ENCODE data around the gene FOSL2. TPM values are rescaled to one million over a fixed set of nuclear protein-coding genes. Genes with fewer than 3 reads are reported as not detected.
A peak's percentile ranks its signal among the peaks of the same experiment; 100 is the strongest.

FOSL2 gene
- total RNA-seq, 2 experiments from 2014 or later, result 37.3 to 40.9 TPM

DNA sequence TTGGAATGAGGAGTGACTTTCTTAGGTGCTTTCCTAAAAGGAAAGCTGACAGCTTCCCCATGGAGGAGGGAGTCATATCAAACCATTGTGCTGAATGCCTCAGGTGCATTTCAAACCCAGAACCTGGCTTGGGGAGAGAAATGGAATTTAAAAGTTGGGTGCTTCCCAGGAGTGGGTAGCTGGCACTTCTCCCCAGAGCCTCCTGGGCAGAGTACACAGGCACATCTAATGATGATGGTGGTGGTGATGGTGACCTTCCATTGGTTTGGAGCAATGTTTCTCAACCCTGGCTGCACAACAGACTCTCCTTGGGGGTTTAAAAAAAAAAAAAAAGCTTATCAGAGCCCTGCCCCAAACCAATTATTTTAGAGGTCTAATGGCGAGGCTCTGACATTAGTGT, 8.3 kb downstream of the FOSL2 start:
- Mint-ChIP-seq H3K4me3 (no peak overlapping the region), H3K9me3 (ENCODE audit: insufficient read depth) (no peaks in the 10 kb centered on the region), H3K27ac (no peak overlapping the region), H3K27me3 (ENCODE audit: low read depth) (no peaks in the 10 kb centered on the region), H3K36me3 (ENCODE audit: low read depth) (peaks cover 56% of the 10 kb centered on the region), H3K4me1 (ENCODE audit: low read depth) (peaks cover 64% of the 10 kb centered on the region)
- ChIA-PET CTCF (interaction anchor here (0.6 to 1.6 kb wide), 5 partner anchors 13 to 1578 kb away, joined by 3 to 4 read pairs (median 3); no protein-coding TSS in a partner anchor), POLR2A (interaction anchor here (0.5 to 1.5 kb wide), 4 partner anchors 8 to 36 kb away, joined by 3 to 4 read pairs (median 4); no protein-coding TSS in a partner anchor)
- DNase-seq (no peak), ATAC-seq (no peak)

- no peak overlapping the region for H3K27ac Mint-ChIP-seq
- H3K4me3 Mint-ChIP-seq, result no peak overlapping the region
- POLR2A ChIA-PET, result interaction anchor here (0.6 to 1.5 kb wide), 5 partner anchors 8 to 347 kb away, joined by 3 to 4 read pairs (median 3); no protein-coding TSS in a partner anchor
- DNase-seq (no peak), ATAC-seq (no peak)
- H3K4me1 Mint-ChIP-seq (ENCODE audit: low read depth), result peaks cover 69% of the 10 kb centered on the region
- H3K9me3 Mint-ChIP-seq (ENCODE audit: insufficient read depth), result no peaks in the 10 kb centered on the region
- H3K27me3 Mint-ChIP-seq (ENCODE audit: low read depth), result no peaks in the 10 kb centered on the region
- CTCF ChIA-PET, result interaction anchor here (0.6 to 1.6 kb wide), 7 partner anchors 9 to 1579 kb away, joined by 3 to 4 read pairs (median 3); no protein-coding TSS in a partner anchor
- H3K36me3 Mint-ChIP-seq (ENCODE audit: low read depth), result peaks cover 61% of the 10 kb centered on the region
Observed at GRCh38 chr2:28401411-28401810, 8.8 kb downstream of the FOSL2 start.

- CTCF ChIA-PET, result interaction anchor here (1.3 to 1.6 kb wide), 7 partner anchors 8 to 718 kb away, joined by 3 to 5 read pairs (median 4); no protein-coding TSS in a partner anchor
- H3K4me1 Mint-ChIP-seq (ENCODE audit: low read depth), result peaks cover 75% of the 10 kb centered on the region
- ATAC-seq, result no peak
- POLR2A ChIA-PET, result interaction anchor here (0.6 to 1.5 kb wide), 4 partner anchors 8 to 348 kb away, joined by 3 to 4 read pairs (median 3); no protein-coding TSS in a partner anchor
- no peak overlapping the region for H3K4me3 Mint-ChIP-seq
- DNase-seq, result no peak
- no peaks in the 10 kb centered on the region for H3K9me3 Mint-ChIP-seq (ENCODE audit: insufficient read depth)
- H3K27ac Mint-ChIP-seq, result no peak overlapping the region
- H3K27me3 Mint-ChIP-seq (ENCODE audit: low read depth), result no peaks in the 10 kb centered on the region
- peaks cover 67% of the 10 kb centered on the region for H3K36me3 Mint-ChIP-seq (ENCODE audit: low read depth)
Observed at GRCh38 chr2:28401948-28402550, 9.4 kb downstream of the FOSL2 start.

DNA sequence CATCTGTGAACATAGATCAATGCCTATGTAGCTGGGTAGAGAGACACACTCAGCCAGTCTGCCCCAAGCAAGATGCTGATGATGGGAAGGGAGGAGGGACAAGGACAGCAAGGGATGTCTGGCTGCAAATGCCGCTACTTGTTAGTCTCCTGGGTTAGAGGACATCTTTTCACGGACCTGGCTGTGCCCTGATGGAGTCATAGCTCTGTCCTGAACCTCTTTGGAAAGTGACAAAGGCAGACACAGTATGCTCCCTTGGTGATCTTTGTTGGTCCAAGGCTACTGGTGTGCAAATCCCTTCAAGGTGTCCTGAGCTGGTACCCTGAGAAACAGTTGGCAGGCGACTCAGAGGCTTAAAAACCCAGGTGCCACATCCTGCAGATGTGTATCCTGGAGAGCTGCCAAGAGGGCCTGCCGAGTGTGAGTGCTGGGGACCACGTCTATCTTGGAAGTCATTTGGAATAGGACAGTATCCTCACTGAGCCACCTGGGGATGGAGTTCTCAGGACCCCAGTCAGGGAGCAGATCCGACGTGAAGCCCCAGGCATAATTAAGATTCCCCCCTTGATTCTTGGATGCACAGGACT, 10.8 kb downstream of the FOSL2 start:
- CTCF ChIA-PET, result interaction anchor here (1.3 to 1.6 kb wide), 4 partner anchors 9 to 680 kb away, joined by 3 to 5 read pairs (median 4); no protein-coding TSS in a partner anchor
- ATAC-seq, result no peak
- POLR2A ChIA-PET, result interaction anchor here (0.6 to 1.5 kb wide), 2 partner anchors 11 to 46 kb away, joined by 4 to 11 read pairs; partner anchors contain the start of gene FOSL2

GRCh38 chr2:28404086-28404485, 11.4 kb downstream of the FOSL2 start:
- H3K4me3 Mint-ChIP-seq, result no peak overlapping the region
- DNase-seq (no peak), ATAC-seq (no peak)
- H3K4me1 Mint-ChIP-seq (ENCODE audit: low read depth), result peaks cover 83% of the 10 kb centered on the region
- no peaks in the 10 kb centered on the region for H3K27me3 Mint-ChIP-seq (ENCODE audit: low read depth)
- H3K9me3 Mint-ChIP-seq (ENCODE audit: insufficient read depth), result no peaks in the 10 kb centered on the region
- ChIA-PET CTCF (interaction anchor here (0.6 kb wide), 1 partner anchor 602 kb away, joined by 3 read pairs; no protein-coding TSS in a partner anchor), POLR2A (interaction anchor here (0.6 to 1.5 kb wide), 3 partner anchors 11 to 45 kb away, joined by 3 to 11 read pairs (median 4); partner anchors contain the start of gene FOSL2)
- H3K36me3 Mint-ChIP-seq (ENCODE audit: low read depth), result peaks cover 74% of the 10 kb centered on the region
- H3K27ac Mint-ChIP-seq, result peak overlapping the region; percentile 52

More for the DNA sequence above, 10.8 kb downstream of the FOSL2 start:
- Mint-ChIP-seq H3K27me3 (ENCODE audit: low read depth) (no peaks in the 10 kb centered on the region), H3K9me3 (ENCODE audit: insufficient read depth) (no peaks in the 10 kb centered on the region), H3K4me1 (ENCODE audit: low read depth) (peaks cover 77% of the 10 kb centered on the region), H3K27ac (no peak overlapping the region), H3K4me3 (no peak overlapping the region), H3K36me3 (ENCODE audit: low read depth) (peaks cover 71% of the 10 kb centered on the region)
- no peak for DNase-seq

- CTCF ChIA-PET, result interaction anchor here (1.8 to 2.2 kb wide), 3 partner anchors 10 to 30 kb away, joined by 3 to 11 read pairs (median 7); no protein-coding TSS in a partner anchor
- no peaks in the 10 kb centered on the region for H3K27me3 Mint-ChIP-seq (ENCODE audit: low read depth)
- peaks cover 77% of the 10 kb centered on the region for H3K36me3 Mint-ChIP-seq (ENCODE audit: low read depth)
- POLR2A ChIA-PET, result interaction anchor here (0.6 to 1.1 kb wide), 2 partner anchors 13 to 470 kb away, joined by 3 read pairs; partner anchors contain the start of gene FOSL2
- H3K4me3 Mint-ChIP-seq, result no peak overlapping the region
- no peak overlapping the region for H3K27ac Mint-ChIP-seq
- no peaks in the 10 kb centered on the region for H3K9me3 Mint-ChIP-seq (ENCODE audit: insufficient read depth)
- ATAC-seq (no peak), DNase-seq (no peak)
- H3K4me1 Mint-ChIP-seq (ENCODE audit: low read depth), result peaks cover 90% of the 10 kb centered on the region
Observed at GRCh38 chr2:28405537-28405936, 12.9 kb downstream of the FOSL2 start.

DNA sequence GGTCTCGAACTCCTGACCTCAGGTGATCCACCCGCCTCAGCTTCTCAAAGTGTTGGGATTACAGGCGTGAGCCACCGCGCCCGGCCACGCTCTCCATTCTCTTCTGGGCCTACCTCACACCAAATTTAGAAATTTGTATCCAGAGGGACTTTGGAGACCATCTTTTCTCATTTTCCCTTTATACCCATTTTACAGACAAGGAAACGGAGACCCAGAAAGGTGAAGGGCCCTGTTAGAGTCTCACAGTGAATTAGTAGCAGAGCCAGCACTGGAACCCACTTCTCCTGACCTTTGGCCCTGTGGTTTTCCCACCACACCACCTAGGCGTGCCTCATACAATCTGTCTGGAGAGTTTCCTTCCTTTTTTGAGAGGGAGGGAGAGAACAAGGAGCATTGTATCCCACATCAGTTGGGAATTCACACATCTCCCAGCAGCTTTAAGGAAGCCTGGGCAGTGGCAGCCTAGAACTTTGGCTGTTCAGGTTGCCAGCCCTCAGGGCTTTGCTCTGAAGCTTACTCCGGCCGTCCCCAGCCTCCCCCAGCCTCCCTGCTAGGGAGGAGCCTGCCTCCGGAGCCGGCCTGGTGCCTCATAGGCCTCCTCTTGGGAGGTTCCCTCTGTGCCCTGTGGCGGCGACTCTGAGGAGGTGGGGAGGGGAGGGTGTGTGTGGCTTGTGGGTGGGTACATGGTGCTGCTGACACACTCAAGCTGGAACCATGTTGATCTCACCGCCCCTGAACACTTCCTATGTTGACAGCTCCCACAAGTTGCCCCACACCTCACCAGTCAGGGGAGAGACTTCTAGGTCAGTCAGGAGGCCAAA, 13.8 kb downstream of the FOSL2 start:
- no peaks in the 10 kb centered on the region for H3K9me3 Mint-ChIP-seq (ENCODE audit: insufficient read depth)
- H3K27ac Mint-ChIP-seq, result peak overlapping the region; percentile 83
- peak overlapping the region; percentile 28 for H3K4me3 Mint-ChIP-seq
- CTCF ChIA-PET, result interaction anchor here (0.7 to 2.2 kb wide), 5 partner anchors 11 to 652 kb away, joined by 3 to 11 read pairs (median 5); no protein-coding TSS in a partner anchor
- peaks cover 84% of the 10 kb centered on the region for H3K36me3 Mint-ChIP-seq (ENCODE audit: low read depth)
- ATAC-seq, result peak; percentile 28
- peak; percentile 82 for DNase-seq
- POLR2A ChIA-PET, result interaction anchor here (0.7 to 1.1 kb wide), 3 partner anchors 14 to 601 kb away, joined by 3 to 4 read pairs (median 3); partner anchors contain the start of gene FOSL2
- no peaks in the 10 kb centered on the region for H3K27me3 Mint-ChIP-seq (ENCODE audit: low read depth)
- H3K4me1 Mint-ChIP-seq (ENCODE audit: low read depth), result peaks cover 94% of the 10 kb centered on the region

DNA sequence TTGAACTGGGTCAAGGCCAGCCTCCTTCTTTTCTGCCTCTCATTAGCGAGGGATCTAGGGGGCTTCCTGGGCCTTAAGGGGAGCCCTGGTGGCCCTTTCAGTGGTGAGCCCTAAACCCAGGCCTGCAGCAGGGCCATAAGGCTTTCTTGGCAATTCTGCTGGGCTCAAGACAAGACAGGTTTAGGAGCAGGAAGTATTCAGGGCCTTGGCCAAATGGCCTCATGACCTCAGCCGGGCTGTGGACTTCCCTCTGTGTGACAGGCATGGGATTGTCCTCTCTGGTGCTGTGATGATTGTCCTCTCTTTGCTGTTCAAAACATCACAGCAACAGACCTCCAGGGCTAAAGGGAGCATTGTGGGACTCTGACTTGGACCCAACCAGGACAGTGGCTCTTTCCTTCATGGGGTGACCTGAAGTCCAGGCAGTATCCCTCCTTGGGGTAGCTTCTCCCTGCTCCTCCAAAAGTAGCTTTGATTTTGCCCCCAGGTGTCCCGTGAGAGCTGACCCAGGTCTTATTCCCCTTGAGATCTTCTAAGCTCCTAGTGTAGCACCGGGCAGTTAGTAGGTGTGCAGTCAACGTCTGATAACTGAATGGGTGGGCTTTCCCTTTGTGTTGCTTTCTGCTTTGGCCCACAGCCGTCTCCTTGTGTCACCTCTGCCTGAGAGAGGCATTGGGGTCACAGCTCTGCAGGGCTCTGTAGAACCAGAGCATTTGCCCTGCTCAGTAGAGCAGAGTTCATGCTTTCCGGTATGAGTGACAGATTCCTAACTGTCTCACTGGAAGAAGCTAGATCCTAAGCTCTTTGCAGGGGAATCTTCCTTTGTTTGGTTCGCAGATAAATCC, 14.7 kb downstream of the FOSL2 start:
- Mint-ChIP-seq H3K4me3 (peak overlapping the region; percentile 28), H3K4me1 (ENCODE audit: low read depth) (peaks cover 92% of the 10 kb centered on the region), H3K27me3 (ENCODE audit: low read depth) (no peaks in the 10 kb centered on the region), H3K9me3 (ENCODE audit: insufficient read depth) (no peaks in the 10 kb centered on the region), H3K36me3 (ENCODE audit: low read depth) (peaks cover 85% of the 10 kb centered on the region), H3K27ac (peak overlapping the region; percentile 83)
- POLR2A ChIA-PET, result interaction anchor here (1.0 to 4.9 kb wide), 3 partner anchors 15 to 16 kb away, joined by 3 to 31 read pairs (median 8); partner anchors contain the start of gene FOSL2
- ATAC-seq, result no peak
- CTCF ChIA-PET, result interaction anchor here (0.6 to 2.2 kb wide), 7 partner anchors 12 to 653 kb away, joined by 3 to 11 read pairs (median 3); no protein-coding TSS in a partner anchor
- DNase-seq, result no peak

GRCh38 chr2:28407976-28408690, 15.5 kb downstream of the FOSL2 start:
- ChIA-PET CTCF (interaction anchor here (0.6 to 2.2 kb wide), 6 partner anchors 11 to 654 kb away, joined by 3 to 7 read pairs (median 4); no protein-coding TSS in a partner anchor), POLR2A (interaction anchor here (0.6 to 4.9 kb wide), 6 partner anchors 11 to 52 kb away, joined by 3 to 31 read pairs (median 4); partner anchors contain the start of gene FOSL2)
- H3K36me3 Mint-ChIP-seq (ENCODE audit: low read depth), result peaks cover 91% of the 10 kb centered on the region
- DNase-seq (no peak), ATAC-seq (no peak)
- H3K27ac Mint-ChIP-seq, result peak overlapping the region; percentile 99
- H3K9me3 Mint-ChIP-seq (ENCODE audit: insufficient read depth), result no peaks in the 10 kb centered on the region
- H3K4me3 Mint-ChIP-seq, result no peak overlapping the region
- H3K4me1 Mint-ChIP-seq (ENCODE audit: low read depth), result peaks cover 91% of the 10 kb centered on the region
- H3K27me3 Mint-ChIP-seq (ENCODE audit: low read depth), result no peaks in the 10 kb centered on the region
